GM23248 (cell line): ENCODE data around the gene AP2A2. TPM values are rescaled to one million over a fixed set of nuclear protein-coding genes. Genes with fewer than 3 reads are reported as not detected.

Experiments
- DNase-seq: peaks from one replicate; pipeline ENCODE4 v3.0.0-alpha.2; 2015
- H2AFZ ChIP-seq: fragments of 200-600 bp; sonication (generic); 2 replicates; pipeline ENCODE4 v1.6.1; 2016; ENCODE audit warnings: antibody characterized with exemption
- H3F3A ChIP-seq: fragments of 200-600 bp; sonication (generic); 2 replicates; pipeline ENCODE4 v1.6.1; 2016; ENCODE audit warnings: mild to moderate bottlenecking, antibody characterized with exemption, mixed run types; ENCODE audit not compliant: insufficient read depth
- H3K27ac ChIP-seq: fragments of 200-600 bp; sonication (generic); 2 replicates; pipeline ENCODE4 v1.5.1; 2016; ENCODE audit warnings: mild to moderate bottlenecking
- H3K27me3 ChIP-seq: fragments of 200-600 bp; sonication (generic); replicated peaks from 2 replicates; pipeline ENCODE4 v1.6.1; 2016; ENCODE audit warnings: mild to moderate bottlenecking; ENCODE audit not compliant: insufficient read depth
- H3K36me3 ChIP-seq: fragments of 200-600 bp; sonication (generic); 2 replicates; pipeline ENCODE4 v1.6.1; 2016; ENCODE audit warnings: low read depth, mild to moderate bottlenecking
- H3K4me1 ChIP-seq: fragments of 200-600 bp; sonication (generic); 2 replicates; pipeline ENCODE4 v1.6.1; 2016; ENCODE audit warnings: mild to moderate bottlenecking; ENCODE audit not compliant: insufficient read depth
- H3K4me2 ChIP-seq: fragments of 200-600 bp; sonication (generic); one replicate; pipeline ENCODE4 v1.6.1; 2016; ENCODE audit warnings: mild to moderate bottlenecking; ENCODE audit not compliant: unreplicated experiment
- H3K4me3 ChIP-seq: fragments of 200-600 bp; sonication (generic); 2 replicates; pipeline ENCODE4 v1.5.1; 2016; ENCODE audit warnings: mild to moderate bottlenecking
- H3K79me2 ChIP-seq: fragments of 200-600 bp; sonication (generic); 2 replicates; pipeline ENCODE4 v1.6.1; 2016; ENCODE audit warnings: mild to moderate bottlenecking; ENCODE audit not compliant: insufficient read depth
- H3K9ac ChIP-seq: fragments of 200-600 bp; sonication (generic); 2 replicates; pipeline ENCODE4 v1.6.1; 2016; ENCODE audit warnings: mild to moderate bottlenecking
- H3K9me2 ChIP-seq: fragments of 200-600 bp; sonication (generic); 2 replicates; pipeline ENCODE4 v1.6.1; 2016; ENCODE audit warnings: mixed run types, mild to moderate bottlenecking, moderate library complexity; ENCODE audit not compliant: insufficient read depth
- H3K9me3 ChIP-seq: fragments of 200-600 bp; sonication (generic); one replicate; pipeline ENCODE4 v1.6.1; 2017; ENCODE audit warnings: low read depth
- H4K20me1 ChIP-seq: fragments of 200-600 bp; sonication (generic); 2 replicates; pipeline ENCODE4 v1.6.0; 2016; ENCODE audit not compliant: insufficient read depth
- EZH2 ChIP-seq: fragments of 200-600 bp; sonication (generic); IDR thresholded peaks from 2 replicates; pipeline ENCODE4 v1.6.1; 2018; ENCODE audit warnings: antibody characterized with exemption, mild to moderate bottlenecking; ENCODE audit not compliant: insufficient read depth, poor library complexity, severe bottlenecking
- EZH2phosphoT487 ChIP-seq: fragments of 200-600 bp; sonication (generic); IDR thresholded peaks from 2 replicates; pipeline ENCODE4 v1.6.1; 2018; ENCODE audit warnings: antibody characterized with exemption, moderate library complexity, mild to moderate bottlenecking, low read depth; ENCODE audit not compliant: insufficient read depth
- WGBS, 2 experiments: methylation state at CpG; one replicate each; pipeline ENCODE4 v1.1.6; 2015 to 2017; ENCODE audit warnings: low lambda C conversion rate in 2 of 2, low coverage in 1 of 2; ENCODE audit errors: missing lambda C conversion rate in 2 of 2; 5-methylcytosine and 5-hydroxymethylcytosine counted together
- in situ Hi-C: fragments of 300-500 bp; cut with MboI; formaldehyde crosslinking; loops from 2 replicates; pipeline ENCODE4 v1.15.0; 2020
- polyA plus RNA-seq: library from polyadenylated mRNA; unstranded; fragments of >200 nt; fragmentation: Nextera tagmentation; extraction: Ambion mirVana; gene quantifications from 2 replicates; pipeline ENCODE4 v1.2.1, GENCODE V29; 2016
- total RNA-seq: library from RNA; depleted of rRNA; stranded (reverse); fragments of >200 nt; shearing (Covaris generic); gene quantifications from 2 replicates; pipeline ENCODE4 v1.2.3, GENCODE V29; 2014

AP2A2 gene
- total and polyA plus RNA-seq, 2 experiments from 2014 or later: 31.1 to 38.3 TPM

GRCh38 chr11:1030556-1030955 lies 104.9 kb downstream of the AP2A2 start:
- in situ Hi-C loops: no loop called here
- no peaks in the 10 kb centered on the region for H3K9me3 ChIP-seq
- H3K27ac ChIP-seq: no peak overlapping the region
- H2AFZ ChIP-seq: no peak overlapping the region
- no peaks in the 10 kb centered on the region for H3K79me2 ChIP-seq
- no peak overlapping the region for H3K4me2 ChIP-seq
- no peak for DNase-seq
- 47 to 48% methylated on average over 18 to 20 of the region's 20 CpGs for WGBS, 2 experiments
- no peak overlapping the region for H3K4me3 ChIP-seq
- no peaks in the 10 kb centered on the region for H3F3A ChIP-seq
- H3K36me3 ChIP-seq: no peaks in the 10 kb centered on the region
- no peaks in the 10 kb centered on the region for H3K4me1 ChIP-seq
- no peaks in the 10 kb centered on the region for H3K9me2 ChIP-seq
- TF ChIP-seq EZH2phosphoT487 (no peak), EZH2 (no peak)
- H3K9ac ChIP-seq: no peak overlapping the region
- H3K27me3 ChIP-seq: no peaks in the 10 kb centered on the region
- H4K20me1 ChIP-seq: no peaks in the 10 kb centered on the region

- 75 to 81% methylated on average over 15 to 30 of the region's 30 CpGs for WGBS, 2 experiments
- no peaks in the 10 kb centered on the region for H3K79me2 ChIP-seq
- in situ Hi-C loops: no loop called here
Observed at GRCh38 chr11:1031121-1031899, 105.6 kb downstream of the AP2A2 start.

GRCh38 chr11:1032310-1032891 lies 106.7 kb downstream of the AP2A2 start:
- Histone ChIP-seq H4K20me1 (no peaks in the 10 kb centered on the region), H3K9me3 (no peaks in the 10 kb centered on the region), H3K27me3 (no peaks in the 10 kb centered on the region), H3K9ac (no peak overlapping the region), H3K79me2 (no peaks in the 10 kb centered on the region), H3K4me1 (no peaks in the 10 kb centered on the region), H3F3A (no peaks in the 10 kb centered on the region), H3K4me3 (no peak overlapping the region), H2AFZ (no peak overlapping the region), H3K4me2 (no peak overlapping the region), H3K36me3 (no peaks in the 10 kb centered on the region), H3K9me2 (no peaks in the 10 kb centered on the region), H3K27ac (no peak overlapping the region)
- TF ChIP-seq EZH2: no peak
- TF ChIP-seq EZH2phosphoT487: no peak
- WGBS, 2 experiments: 89 to 90% methylated on average over 12 of the region's 12 CpGs
- DNase-seq: no peak
- in situ Hi-C loops: no loop called here

More at GRCh38 chr11:1031121-1031899, 105.6 kb downstream of the AP2A2 start:
- Histone ChIP-seq H3K36me3 (no peaks in the 10 kb centered on the region), H3K27me3 (no peaks in the 10 kb centered on the region), H3K9ac (no peak overlapping the region), H3K9me2 (no peaks in the 10 kb centered on the region), H3K27ac (no peak overlapping the region), H4K20me1 (no peaks in the 10 kb centered on the region), H3K4me2 (no peak overlapping the region), H3K9me3 (no peaks in the 10 kb centered on the region), H3F3A (no peaks in the 10 kb centered on the region), H2AFZ (no peak overlapping the region), H3K4me1 (no peaks in the 10 kb centered on the region), H3K4me3 (no peak overlapping the region)
- TF ChIP-seq EZH2 (no peak), EZH2phosphoT487 (no peak)
- DNase-seq: no peak

- H3K27me3 ChIP-seq: no peaks in the 10 kb centered on the region; the same call in 1 of the 2 replicates
- no peak overlapping the region for H3K4me3 ChIP-seq
- no peak overlapping the region for H2AFZ ChIP-seq
- in situ Hi-C loops: no loop called here
- no peaks in the 10 kb centered on the region for H3K9me3 ChIP-seq
- H3F3A ChIP-seq: no peaks in the 10 kb centered on the region
- no peaks in the 10 kb centered on the region for H3K36me3 ChIP-seq
- no peaks in the 10 kb centered on the region for H4K20me1 ChIP-seq
- H3K9ac ChIP-seq: no peak overlapping the region
- WGBS, 2 experiments: 63 to 66% methylated on average over 32 to 38 of the region's 38 CpGs
- H3K27ac ChIP-seq: no peak overlapping the region
- H3K79me2 ChIP-seq: no peaks in the 10 kb centered on the region
- H3K4me2 ChIP-seq: no peak overlapping the region
- no peak for DNase-seq
- no peaks in the 10 kb centered on the region for H3K4me1 ChIP-seq
- no peak for TF ChIP-seq EZH2phosphoT487
- no peak for TF ChIP-seq EZH2
- no peaks in the 10 kb centered on the region for H3K9me2 ChIP-seq
Observed at GRCh38 chr11:1033016-1033798, 107.5 kb downstream of the AP2A2 start.
